Measurements from ENCODE around the gene MAMDC4. TPM values are rescaled to one million over a fixed set of nuclear protein-coding genes. Genes with fewer than 3 reads are reported as not detected.

Gene MAMDC4
- total and polyA plus RNA-seq, 2 donors from 2014 or later = 5.8 to 8.1 TPM

DNA sequence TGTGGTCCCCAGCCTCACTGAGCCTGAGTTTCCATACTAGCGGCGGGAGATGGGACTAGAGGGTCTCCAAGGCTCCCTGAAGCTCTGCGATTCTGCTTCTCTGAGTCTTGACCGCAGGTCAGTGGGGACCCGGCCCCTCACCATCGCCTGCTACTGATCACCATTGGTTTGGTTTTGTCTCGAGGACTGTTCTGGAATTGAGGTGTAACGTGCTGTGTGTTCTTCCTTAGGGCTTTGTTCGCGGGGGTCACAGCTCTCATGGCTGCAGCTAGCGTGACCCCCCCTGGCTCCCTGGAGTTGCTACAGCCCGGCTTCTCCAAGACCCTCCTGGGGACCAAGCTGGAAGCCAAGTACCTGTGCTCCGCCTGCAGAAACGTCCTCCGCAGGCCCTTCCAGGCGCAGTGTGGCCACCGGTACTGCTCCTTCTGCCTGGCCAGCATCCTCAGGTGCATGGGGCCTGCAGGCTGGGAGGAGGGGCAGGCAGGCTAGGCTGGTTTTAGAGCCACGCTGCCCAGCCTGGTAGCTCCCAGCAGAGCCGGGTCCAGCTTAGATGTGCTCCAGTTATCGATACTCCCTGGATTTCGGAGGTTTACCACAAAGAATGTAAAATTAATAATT, 46.4 kb downstream of the MAMDC4 start:
- H3K36me3 ChIP-seq (ENCODE audit: control insufficient read depth in 2 of 3, insufficient read depth in 3 of 3, low read length in 3 of 3) = peaks cover 0 to 17% (median 7%) of the 10 kb centered on the region in 3 donors
- FAIRE-seq (no peak), DNase-seq (no peak)
- TF ChIP-seq CTCF (IDR thresholded peaks at IDR 0.05; ENCODE audit: borderline replicate concordance, extremely low read depth, insufficient read depth) = no peak
- H3K9me3 ChIP-seq (ENCODE audit: control insufficient read depth in 2 of 3, insufficient read depth in 1 of 3, low read length in 3 of 3) = no peaks in the 10 kb centered on the region
- peaks cover 0 to 20% (median 10%) of the 10 kb centered on the region in 3 donors for H3K4me1 ChIP-seq (ENCODE audit: control insufficient read depth in 2 of 3, insufficient read depth in 2 of 3, low read depth in 1 of 3, low read length in 3 of 3)
- H3K27ac ChIP-seq (ENCODE audit: low read depth in 2 of 2, low read length in 2 of 2) = no peak overlapping the region
- no peaks in the 10 kb centered on the region for H3K27me3 ChIP-seq (ENCODE audit: control insufficient read depth, insufficient read depth, low read length)
- H3K4me3 ChIP-seq (ENCODE audit: low read length in 3 of 3) = no peak overlapping the region
- H3K9ac ChIP-seq (ENCODE audit: low read length in 3 of 3) = no peak overlapping the region
- intact Hi-C loops (cut with DNase I) = no loop called here

GRCh38 chr9:136899196-136899595, 47.0 kb downstream of the MAMDC4 start:
- H3K4me3 ChIP-seq (ENCODE audit: low read length in 3 of 3) = no peak overlapping the region
- no peaks in the 10 kb centered on the region for H3K9me3 ChIP-seq (ENCODE audit: control insufficient read depth in 2 of 3, insufficient read depth in 1 of 3, low read length in 3 of 3)
- intact Hi-C loops (cut with DNase I) = no loop called here
- DNase-seq (no peak), FAIRE-seq (no peak)
- H3K27me3 ChIP-seq (ENCODE audit: control insufficient read depth, insufficient read depth, low read length) = no peaks in the 10 kb centered on the region
- H3K9ac ChIP-seq (ENCODE audit: low read length in 3 of 3) = no peak overlapping the region
- peaks cover 0 to 17% (median 7%) of the 10 kb centered on the region in 3 donors for H3K36me3 ChIP-seq (ENCODE audit: control insufficient read depth in 2 of 3, insufficient read depth in 3 of 3, low read length in 3 of 3)
- H3K4me1 ChIP-seq (ENCODE audit: control insufficient read depth in 2 of 3, insufficient read depth in 2 of 3, low read depth in 1 of 3, low read length in 3 of 3) = peaks cover 0 to 20% (median 10%) of the 10 kb centered on the region in 3 donors
- TF ChIP-seq CTCF (IDR thresholded peaks at IDR 0.05; ENCODE audit: borderline replicate concordance, extremely low read depth, insufficient read depth) = no peak
- H3K27ac ChIP-seq (ENCODE audit: low read depth in 2 of 2, low read length in 2 of 2) = no peak overlapping the region

DNA sequence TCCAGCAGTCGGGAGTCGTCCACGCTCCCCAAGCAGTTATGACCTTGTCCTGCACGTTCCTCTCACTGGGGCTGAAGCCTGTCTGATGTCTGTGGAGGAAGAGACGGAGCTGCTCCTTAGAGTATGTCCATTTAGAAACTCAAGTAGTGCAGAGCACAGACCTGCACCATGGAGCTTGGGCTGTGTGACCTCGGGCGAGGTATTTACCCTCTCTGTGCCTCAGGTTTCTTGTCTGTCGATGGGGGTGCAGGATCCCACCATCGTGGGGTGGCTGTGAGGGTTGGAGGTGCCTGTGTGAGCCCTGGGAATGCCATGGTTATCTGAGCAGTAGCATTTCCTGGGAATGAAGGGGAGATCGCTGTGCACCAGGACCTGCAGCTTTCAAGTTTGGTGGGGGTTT, 48.4 kb downstream of the MAMDC4 start:
- Histone ChIP-seq H3K9ac (ENCODE audit: low read length in 3 of 3) (no peak overlapping the region), H3K27me3 (ENCODE audit: control insufficient read depth, insufficient read depth, low read length) (no peaks in the 10 kb centered on the region), H3K27ac (ENCODE audit: low read depth in 2 of 2, low read length in 2 of 2) (peak overlapping the region in 1 of 2 donors; percentile 55), H3K36me3 (ENCODE audit: control insufficient read depth in 2 of 3, insufficient read depth in 3 of 3, low read length in 3 of 3) (peaks cover 0 to 17% (median 7%) of the 10 kb centered on the region in 3 donors), H3K4me1 (ENCODE audit: control insufficient read depth in 2 of 3, insufficient read depth in 2 of 3, low read depth in 1 of 3, low read length in 3 of 3) (peaks cover 0 to 20% (median 10%) of the 10 kb centered on the region in 3 donors), H3K4me3 (ENCODE audit: low read length in 3 of 3) (no peak overlapping the region), H3K9me3 (ENCODE audit: control insufficient read depth in 2 of 3, insufficient read depth in 1 of 3, low read length in 3 of 3) (no peaks in the 10 kb centered on the region)
- intact Hi-C loops (cut with DNase I) = no loop called here
- no peak for TF ChIP-seq CTCF (IDR thresholded peaks at IDR 0.05; ENCODE audit: borderline replicate concordance, extremely low read depth, insufficient read depth)
- no peak for FAIRE-seq
- DNase-seq = no peak

Data from kidney (tissue), 14 donors.